ENCODE results near the gene DUSP2.

Gene DUSP2

DNA sequence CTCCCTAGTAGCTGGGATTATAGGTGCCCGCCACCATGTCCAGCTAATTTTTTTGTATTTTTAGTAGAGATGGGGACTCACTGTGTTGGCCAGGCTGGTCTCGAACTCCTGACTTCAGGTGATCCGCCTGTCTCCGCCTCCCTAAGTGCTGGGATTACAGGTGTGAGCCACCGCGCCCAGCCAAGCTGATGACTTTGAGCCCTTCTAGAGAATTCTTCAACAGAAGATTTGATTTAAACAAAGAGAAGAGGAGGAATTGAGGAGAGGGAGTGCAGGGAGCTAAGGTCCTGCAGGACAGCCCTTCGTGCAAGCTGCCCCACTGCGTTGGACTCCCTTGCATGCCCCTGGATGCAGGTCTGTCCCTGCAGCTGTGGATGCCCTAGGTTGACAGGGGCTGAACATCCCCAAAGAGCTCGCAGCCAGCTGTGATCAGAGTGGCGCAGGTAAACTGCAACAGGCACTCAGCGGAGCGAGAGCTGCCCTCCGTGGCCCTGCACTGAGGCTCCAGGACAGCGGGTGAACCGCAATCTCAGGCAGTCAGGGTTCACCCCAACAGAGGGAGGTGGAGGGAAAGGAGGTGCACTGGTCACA lies 42.5 kb downstream of the DUSP2 start:
- no peak for DNase-seq (ENCODE audit: low read depth in 2 of 2)

DNA sequence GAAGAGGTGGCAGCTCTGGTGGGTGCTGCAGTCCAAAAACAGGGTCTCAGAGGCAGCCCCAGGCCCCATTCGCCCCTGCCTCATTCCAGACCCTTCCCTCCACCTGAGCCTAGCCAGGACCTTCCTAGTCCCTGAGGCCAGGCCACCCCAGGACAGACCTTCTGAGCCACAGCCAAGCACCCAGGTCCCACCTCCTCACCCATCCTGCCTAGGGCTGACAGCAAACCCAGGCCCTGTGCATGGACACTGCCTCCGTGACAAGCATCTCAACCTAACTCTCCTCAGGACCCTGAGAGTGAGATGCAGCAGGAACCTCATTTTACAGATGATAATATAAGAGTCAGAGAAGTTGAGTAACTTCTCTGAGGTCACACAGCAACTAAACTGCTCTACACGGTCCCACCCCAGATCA lies 44.3 kb downstream of the DUSP2 start:
- no peak for DNase-seq (ENCODE audit: low read depth in 2 of 2)

DNA sequence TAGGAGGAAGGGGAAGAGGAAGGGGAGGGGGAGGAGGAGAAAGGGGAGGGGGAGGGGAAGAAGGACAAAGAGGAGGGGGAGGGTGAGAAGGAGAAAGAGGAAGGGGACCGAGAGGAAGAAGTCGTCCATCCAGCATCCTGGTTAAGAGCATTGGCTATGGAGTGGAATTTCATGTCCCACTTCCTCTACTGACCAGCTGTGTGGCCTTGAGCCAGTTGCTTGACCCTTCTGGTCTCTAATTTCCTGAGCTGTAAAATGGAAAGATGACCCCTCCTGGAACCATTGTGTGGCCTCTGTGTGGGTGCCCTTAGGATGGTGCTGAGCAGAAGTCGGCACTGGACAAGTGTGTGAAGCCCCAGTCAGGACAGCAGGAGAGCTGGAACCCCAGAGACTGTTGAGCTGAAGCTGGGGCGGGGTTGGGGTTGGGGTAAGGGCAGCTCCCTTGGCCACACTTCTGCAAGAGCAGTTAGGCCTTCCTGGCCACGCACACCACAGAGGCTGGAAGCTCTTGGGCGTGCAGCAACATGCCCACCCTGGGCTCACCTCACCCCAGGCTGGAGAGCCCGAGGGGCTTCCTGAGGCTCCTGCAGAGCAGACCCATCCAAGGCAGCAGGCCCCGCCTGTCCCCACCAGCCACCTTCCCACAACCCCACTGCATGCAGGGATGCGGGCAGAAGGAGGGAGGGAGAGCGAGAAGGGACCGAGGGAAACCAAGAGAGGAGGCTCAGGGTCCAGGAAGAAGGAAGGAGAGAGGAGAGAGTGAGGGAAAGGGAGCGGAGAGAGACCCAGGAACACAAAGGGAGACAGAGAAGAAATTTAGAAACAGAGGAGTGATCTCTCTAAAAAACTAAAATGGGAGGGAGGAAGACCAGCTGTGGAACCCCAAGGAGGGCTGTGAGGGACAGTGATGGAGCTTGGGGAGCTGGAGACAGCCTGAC lies 45.1 kb downstream of the DUSP2 start:
- no peak for DNase-seq (ENCODE audit: low read depth in 2 of 2)

DNA sequence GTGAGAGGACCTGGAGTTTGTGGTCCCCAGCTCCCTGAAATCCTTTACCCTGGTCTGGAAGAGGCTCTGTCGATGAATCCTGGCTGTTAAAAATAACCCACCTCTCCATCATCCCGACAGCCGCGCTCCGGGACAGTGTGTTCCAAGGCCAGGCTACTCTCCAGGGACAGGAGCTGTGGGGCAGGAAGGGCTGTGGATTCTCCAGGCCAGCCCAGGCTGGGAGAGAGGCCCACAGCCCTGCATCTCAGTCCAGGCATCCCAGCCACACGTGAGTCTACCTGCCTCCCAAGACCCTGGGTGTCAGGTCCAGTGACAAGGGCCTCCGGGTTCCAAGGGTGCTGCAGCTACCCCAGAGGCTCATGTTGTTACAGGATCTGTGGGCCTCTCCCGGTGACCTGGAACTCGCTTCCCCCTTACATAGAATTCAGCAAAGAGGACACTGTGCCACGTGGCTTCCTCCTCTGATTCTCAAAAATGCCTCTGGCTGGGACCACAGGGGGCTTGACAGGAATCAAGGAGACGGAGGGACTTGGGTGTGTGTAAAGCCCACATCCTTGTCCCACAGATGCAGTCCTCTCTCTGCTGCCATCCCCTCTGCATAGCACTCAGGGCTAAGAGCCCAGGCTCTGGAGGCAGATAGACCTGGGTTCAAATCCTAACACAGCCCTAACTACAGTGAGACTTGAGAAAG lies 46.2 kb downstream of the DUSP2 start:
- no peak for DNase-seq (ENCODE audit: low read depth in 2 of 2)

- no peak for DNase-seq (ENCODE audit: low read depth in 2 of 2)
Observed at GRCh38 chr2:96097951-96098823, 47.1 kb downstream of the DUSP2 start.

DNA sequence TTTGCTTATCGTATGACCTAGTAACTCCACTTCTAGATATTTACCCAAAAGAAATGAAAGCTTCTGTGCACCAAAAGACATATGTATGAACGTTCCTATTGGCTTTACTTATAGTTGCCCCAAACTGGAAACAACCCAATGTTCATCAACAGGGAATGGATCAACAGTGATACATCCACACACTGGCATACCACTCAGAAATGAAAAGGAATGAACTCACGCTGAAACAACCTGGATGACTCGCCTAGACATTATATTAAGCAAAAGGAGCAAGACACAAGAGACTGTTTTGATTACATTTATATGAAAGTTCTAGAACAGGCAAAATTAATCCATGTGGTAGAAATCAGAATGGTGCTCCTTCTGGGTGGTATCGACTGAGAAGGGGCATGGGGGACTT lies 47.8 kb downstream of the DUSP2 start:
- no peak for DNase-seq (ENCODE audit: low read depth in 2 of 2)

- no peak for DNase-seq (ENCODE audit: low read depth in 2 of 2)
Observed at GRCh38 chr2:96095116-96095636, 50.1 kb downstream of the DUSP2 start.

DNA sequence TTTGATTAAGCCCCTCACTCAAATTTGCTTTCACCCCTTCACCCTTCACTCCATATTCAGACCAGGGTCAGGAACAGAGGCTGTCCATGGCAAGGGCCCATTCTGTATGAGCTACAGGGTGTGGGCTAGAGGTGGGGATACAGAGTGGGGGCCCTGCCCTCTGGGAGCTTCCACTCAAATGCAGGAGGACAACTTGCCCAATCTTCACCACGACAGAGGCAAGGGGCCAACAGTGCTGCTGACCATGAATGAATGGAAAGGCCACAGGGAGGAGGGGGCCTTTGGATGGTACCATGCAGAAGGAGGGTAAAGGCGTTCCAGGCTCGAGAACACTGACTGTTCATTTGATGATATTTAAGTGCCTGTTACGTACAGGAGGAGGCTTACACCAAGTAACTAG lies 51.7 kb downstream of the DUSP2 start:
- DNase-seq (ENCODE audit: low read depth in 2 of 2) = no peak

All from activated CD8-positive, alpha-beta memory T cell treated with anti-CD3 and anti-CD28 coated beads for 4 hours (primary cell).